ENCODE data around the gene PPIL1. TPM values are rescaled to one million over a fixed set of nuclear protein-coding genes. Genes with fewer than 3 reads are reported as not detected.
A peak's percentile ranks its signal among the peaks of the same experiment; 100 is the strongest.

The PPIL1 gene
- total RNA-seq, 2 donors from 2014 or later = 18.3 to 20.3 TPM

DNA sequence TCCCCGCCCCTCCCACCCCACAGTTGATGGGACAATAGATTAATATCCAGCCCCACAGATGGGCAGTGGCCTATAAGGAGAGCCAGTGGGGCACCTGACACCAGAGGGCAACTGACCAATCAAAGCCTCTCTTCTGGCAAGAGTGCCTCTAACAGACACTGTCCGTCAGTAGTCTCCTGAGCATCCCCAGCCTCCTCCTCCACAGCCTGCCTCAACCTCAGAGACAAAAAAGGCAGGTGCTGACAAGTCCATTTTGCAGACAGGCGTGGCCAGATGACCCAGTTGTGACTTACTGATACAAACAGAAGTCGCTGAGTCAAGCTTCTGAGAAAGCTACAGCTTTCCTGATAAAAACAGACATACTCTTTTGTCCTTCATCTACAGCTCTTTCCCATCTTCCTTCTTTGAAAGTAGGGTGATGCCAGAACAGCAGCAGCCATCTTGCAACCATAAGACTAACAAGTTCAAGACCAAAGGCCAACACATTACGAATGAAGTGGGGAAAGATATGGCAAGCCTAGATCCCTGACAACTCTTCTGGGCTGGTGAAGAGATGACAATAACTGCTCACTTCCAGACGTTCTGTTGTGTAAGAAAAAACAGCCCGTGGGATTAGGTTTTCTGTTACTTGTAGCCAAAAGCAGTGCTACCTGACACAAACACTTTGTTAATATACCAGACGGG, 12.3 kb downstream of the PPIL1 start:
- no peak for DNase-seq (ENCODE audit: low spot score)
- intact Hi-C loops (cut with DNase I) = no loop called here

DNA sequence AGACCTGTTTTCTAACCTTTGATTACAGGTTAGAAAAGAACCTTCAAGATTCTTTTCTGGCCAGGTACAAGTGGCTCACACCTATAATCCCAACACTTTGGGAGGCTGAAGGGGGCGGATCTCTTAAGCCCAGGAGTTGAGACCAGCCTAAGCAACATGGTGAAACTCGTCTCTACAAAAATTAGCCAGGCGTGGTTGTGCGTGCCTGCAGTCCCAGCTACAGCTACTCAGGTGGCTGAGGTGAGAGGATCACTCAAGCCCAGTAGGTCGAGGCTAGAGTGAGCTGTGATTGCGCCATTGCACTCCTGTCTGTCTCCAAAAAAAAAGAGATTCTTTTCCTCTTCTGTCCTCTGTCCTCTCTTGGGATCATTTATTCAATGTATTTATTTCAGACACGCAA, 14.5 kb downstream of the PPIL1 start:
- intact Hi-C loops (cut with DNase I) = no loop called here
- DNase-seq (ENCODE audit: low spot score) = no peak

DNA sequence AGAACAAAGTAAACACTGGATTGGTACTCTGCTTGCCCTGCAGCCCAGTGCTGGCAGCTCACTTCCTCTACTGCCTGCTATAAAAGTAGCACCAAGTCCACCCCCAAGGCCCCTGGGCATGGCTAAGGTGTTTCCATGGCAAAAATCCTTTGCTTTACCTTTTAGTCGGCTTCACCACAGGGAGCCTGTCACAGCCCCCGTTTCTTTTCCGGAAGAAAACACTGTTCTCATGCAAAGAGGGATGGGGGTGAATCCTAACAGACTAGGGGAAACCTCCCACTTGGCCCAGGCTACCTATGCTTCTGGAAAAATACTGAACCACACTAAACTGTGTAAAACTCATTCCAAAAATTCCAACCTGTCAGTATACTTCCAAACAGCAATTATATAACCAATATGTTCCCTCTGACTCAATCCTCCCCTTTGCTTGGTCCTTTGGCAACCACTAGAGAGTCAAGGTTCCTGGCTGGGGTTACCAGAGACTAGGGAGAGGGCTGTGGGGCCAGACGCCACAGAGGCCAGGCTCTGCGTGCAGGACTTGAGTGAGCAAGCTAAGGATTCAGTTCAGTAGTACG, 16.1 kb downstream of the PPIL1 start:
- intact Hi-C loops (cut with DNase I) = no loop called here
- no peak for DNase-seq (ENCODE audit: low spot score)

DNA sequence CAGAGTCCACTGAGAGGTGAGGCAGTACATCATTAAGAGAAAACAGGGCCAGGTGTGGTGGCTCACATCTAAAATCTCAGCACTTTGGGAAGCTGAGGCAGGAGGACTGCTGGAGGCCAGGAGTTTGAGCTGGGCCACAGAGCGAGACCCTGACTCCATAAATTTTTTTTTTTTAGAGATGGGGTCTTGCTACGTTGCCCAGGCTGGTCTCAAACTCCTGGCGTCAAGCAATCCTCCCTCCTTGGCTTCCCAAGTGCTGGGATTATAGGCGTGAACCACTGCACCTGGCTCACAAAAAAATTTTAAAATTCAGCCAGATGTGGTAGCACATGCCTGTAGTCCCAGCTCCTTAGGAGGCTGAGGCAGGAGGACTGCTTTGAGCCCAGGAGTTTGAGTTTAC, 17.3 kb downstream of the PPIL1 start:
- DNase-seq (ENCODE audit: low spot score) = no peak
- intact Hi-C loops (cut with DNase I) = no loop called here

DNA sequence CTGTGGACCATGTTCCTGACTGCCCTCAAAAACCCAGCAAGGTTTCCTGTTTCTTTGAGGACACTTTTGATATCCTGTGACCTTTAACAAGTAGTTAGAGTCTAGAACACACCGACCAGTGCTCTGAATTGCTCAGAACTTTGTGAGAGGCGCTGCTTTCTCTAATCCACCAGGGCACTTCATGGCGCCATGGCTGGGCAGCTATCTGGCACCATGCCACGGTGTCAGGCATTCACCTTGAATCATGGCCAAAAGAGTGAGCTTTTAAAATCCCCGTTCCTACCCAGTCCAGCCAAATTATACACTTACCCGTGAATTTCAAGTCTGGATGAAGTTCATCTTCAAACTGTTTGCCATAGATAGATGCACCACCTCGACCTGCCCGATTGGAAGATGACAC, 18.3 kb downstream of the PPIL1 start:
- no peak for DNase-seq (ENCODE audit: low spot score)
- intact Hi-C loops (cut with DNase I) = no loop called here

DNA sequence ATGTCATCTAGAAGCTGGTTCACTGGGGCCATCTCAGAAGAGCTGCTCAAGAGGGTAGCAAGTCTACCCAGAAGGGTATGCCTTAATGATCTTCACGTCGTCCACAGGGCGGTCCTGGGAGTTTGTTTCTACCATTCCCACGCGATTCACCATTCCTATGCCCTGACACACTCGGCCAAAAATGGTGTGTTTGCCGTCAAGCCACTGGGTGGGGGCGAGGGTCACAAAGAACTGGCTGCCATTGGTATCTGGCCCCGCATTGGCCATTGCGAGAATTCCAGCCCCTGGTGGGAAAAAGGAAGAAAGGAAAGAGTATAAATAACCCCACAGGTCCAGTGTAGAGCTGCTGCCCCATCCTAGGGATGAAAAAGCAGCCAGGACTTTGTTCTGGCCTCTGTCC, 18.9 kb downstream of the PPIL1 start:
- intact Hi-C loops (cut with DNase I) = no loop called here
- DNase-seq (ENCODE audit: low spot score) = no peak

DNA sequence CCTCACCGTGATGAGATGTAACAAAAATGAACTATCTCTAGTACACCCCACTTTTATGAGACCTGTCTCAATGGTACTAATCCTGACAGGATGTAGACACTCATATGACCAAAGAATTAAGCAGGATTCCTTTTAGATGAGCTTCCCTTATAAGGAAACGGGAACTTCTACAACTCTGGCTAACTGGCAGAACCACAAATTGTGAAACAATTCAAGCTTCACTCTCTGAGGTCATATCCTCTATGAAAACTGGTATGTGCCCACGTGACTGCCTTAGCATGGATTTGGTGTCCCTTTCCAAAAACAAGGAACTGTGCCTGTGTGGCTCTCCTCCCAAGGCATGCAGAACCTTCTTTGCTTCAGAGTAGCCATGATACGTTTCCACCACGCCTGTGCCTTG, 21.3 kb downstream of the PPIL1 start:
- intact Hi-C loops (cut with DNase I) = no loop called here
- no peak for DNase-seq (ENCODE audit: low spot score)

DNA sequence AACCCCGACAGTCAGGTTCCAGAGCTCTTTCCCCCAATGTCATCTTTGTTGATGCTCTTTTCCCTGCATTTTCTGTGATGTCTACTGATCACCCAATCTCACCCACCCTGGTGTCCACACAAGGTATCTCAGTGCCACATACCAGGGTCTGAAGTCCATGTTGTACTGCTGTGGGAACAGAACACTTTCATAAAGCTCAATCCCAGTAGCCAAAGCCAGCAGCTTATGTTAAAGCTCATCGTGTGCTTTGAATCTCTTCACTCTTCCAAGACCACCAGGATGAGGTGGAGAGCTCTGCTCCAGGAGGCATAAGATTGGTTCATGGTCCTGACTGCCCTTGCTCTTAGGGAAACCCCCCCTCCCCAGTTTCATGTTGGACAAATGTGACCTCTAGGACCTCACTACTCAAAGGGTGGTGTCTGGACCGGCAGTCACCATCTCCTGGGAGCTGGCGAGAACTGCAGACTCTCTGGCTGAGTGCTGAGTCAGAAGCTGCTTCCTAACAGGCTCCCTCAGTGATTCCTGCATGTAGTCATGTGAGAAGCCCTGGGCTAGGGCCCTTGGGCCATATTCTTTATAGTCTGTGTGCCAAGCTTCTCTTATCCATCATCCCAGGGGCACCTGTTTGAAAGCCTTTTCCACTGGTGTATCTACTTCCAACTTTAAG, 22.0 kb downstream of the PPIL1 start:
- DNase-seq (ENCODE audit: low spot score) = peak; percentile 86
- intact Hi-C loops (cut with DNase I) = no loop called here

DNA sequence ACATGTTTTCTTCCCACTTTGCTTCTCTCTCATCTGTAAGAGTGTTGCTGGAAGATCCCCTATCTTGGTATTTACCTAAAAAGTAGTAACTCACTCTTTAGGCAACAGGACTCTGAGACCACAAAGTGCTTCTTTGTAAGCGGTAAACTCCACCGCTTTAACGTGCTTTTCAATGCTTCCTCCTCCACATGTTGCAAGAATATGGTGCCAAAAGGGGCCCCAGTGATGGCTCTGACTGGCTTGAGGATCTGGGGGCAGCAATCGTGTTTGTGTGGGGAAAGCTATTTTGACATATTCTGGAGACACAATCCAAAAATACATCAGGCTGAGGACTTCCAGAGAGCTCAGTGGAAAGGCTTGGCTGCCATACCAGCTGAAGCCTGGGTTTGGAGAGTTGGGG, 23.0 kb downstream of the PPIL1 start:
- no peak for DNase-seq (ENCODE audit: low spot score)
- intact Hi-C loops (cut with DNase I) = loop anchor here in 1 of 2 donors (2.0 kb wide), 1 partner anchor 83 kb away; no protein-coding TSS in a partner anchor

DNA sequence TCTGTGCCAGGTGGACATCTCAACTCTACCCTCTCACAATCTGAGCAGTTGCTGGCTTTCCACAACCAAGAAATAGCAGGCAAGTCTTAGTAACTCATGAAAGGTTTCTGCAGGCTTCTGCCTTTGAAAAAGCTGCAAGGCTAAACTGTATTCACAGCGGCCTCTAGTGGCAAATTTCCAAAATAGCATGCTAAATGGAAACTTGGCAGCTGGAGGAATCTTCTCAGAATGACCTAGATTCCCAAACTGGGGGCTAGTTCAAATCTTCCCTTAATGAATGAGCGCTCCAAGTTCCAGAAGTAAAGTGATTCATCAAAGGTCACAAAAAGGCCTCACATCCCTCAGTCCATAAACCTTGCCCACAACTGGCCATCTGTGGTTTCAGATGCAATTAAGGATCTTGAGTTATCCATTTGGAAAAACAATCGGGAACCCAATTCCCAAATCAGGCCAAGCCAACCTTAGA, 23.4 kb downstream of the PPIL1 start:
- intact Hi-C loops (cut with DNase I) = loop anchor here in 1 of 2 donors (2.0 kb wide), 1 partner anchor 82 kb away; no protein-coding TSS in a partner anchor
- no peak for DNase-seq (ENCODE audit: low spot score)

DNA sequence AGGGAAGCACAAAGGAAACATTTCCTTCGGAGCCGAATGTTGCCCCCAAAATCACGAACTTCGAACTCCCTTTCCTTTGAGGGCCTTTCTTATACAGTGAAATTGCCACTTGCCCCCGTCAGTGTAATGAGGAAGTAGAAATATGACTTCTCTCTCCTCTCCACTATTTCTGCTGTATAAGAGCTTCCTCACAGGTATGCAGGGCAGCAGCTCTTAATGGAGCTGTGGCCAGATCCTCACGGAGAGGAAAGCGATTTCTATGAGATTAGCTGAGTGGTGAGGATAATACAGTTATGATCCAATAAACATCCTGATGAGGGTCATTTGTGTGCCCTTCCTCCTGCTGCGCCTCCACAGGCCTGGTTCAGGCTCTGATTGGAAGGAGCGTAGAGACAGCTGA, 24.6 kb downstream of the PPIL1 start:
- intact Hi-C loops (cut with DNase I) = loop anchor here in 1 of 2 donors (2.0 kb wide), 1 partner anchor 81 kb away; no protein-coding TSS in a partner anchor
- no peak for DNase-seq (ENCODE audit: low spot score)

DNA sequence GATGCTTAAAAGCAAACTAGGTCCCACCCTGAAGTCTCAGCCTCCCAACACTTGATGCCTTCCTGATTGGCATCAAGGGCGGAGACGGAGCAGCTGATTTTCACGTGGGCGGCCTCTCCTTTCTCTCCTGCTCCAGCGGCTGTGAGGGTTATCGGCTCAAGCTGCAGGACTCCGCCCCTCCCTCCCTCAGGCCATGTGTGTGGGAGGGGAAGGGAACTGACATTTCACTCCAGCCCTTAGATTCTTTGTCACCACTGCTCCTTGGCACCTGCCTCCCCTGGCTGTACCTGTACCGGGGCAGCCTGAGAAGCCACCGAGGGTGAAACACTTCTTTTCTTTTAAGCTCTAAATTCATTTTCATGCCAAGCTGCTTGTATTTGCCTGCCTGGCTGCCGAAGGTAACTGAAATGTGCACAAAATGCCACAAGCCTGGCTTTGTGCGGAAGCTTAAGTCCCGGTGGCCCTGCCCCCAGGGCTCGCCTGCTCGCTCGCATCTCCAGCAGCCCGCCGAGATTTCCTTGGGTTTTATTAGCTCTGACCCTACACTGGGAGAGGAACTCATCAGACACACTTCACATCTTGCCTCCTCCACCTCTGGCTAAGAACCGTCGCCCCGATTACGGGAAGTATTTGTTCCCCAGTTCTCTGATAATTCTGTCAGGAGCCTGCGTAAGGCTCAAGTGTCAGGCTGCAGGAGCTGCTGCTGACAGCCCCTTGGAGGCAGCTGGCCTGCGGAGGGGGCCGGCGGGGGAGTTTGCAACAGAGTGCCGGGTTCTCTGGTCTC, 25.8 kb downstream of the PPIL1 start:
- intact Hi-C loops (cut with DNase I) = no loop called here
- no peak for DNase-seq (ENCODE audit: low spot score)

DNA sequence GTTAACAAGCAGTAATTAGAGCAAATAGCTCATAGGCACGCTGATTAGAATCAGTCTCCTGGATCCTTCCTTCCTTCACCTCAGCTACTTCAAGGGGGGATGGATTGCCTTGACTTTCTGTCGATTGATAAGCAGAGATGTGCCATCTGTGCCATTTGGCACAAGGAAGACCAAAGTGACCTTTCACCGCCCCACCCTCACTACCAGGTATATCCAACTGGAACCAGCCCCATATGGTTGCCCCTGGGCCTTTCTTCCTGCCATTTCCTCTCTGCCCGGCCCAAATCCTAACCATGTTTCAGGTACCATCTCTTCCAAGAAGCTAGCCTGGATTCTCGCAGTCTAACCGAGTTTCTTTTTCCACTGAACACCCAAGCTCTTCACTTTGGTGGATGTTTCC, 26.6 kb downstream of the PPIL1 start:
- intact Hi-C loops (cut with DNase I) = no loop called here
- no peak for DNase-seq (ENCODE audit: low spot score)

DNA sequence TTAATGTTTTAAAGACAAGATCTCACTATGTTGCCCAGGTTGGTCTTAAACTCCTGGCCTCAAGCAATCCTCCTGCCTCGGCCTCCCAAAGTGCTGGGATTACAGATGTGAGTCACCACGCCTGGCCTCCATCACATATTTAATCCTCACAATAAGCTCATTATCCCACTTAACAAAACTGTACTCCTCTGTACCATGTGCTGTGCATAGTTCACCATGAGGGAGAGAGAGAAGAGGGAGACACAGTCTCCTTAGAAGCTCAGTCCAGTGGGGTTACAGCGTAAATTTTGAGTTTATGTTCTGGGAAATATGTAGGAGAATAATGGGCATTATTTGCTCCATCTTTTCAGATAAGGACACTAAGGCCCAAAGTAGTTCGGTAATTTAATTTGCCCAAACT, 27.5 kb downstream of the PPIL1 start:
- no peak for DNase-seq (ENCODE audit: low spot score)

DNA sequence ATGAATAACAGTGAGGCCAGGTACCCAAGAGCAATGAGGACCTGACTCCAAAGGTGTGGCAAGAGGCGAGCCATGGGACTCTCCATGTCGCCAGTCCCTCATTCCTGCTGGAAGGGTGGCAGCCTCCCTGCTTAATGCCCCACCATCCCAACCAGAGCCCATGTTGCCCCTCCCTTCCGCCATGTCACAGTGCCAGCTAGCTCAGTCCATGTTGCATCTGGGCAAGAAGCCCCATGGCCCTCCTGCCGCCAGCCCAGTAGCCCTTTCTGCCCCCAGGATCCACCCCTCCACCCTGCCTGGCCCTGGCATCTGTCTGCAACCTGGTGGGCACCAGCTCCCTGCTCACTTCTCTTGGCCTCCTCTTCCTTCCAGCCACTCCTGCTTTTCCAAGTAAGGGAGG, 29.4 kb downstream of the PPIL1 start:
- no peak for DNase-seq (ENCODE audit: low spot score)
- intact Hi-C loops (cut with DNase I) = no loop called here

More for the DNA sequence above, 27.5 kb downstream of the PPIL1 start:
- intact Hi-C loops (cut with DNase I) = no loop called here

DNA sequence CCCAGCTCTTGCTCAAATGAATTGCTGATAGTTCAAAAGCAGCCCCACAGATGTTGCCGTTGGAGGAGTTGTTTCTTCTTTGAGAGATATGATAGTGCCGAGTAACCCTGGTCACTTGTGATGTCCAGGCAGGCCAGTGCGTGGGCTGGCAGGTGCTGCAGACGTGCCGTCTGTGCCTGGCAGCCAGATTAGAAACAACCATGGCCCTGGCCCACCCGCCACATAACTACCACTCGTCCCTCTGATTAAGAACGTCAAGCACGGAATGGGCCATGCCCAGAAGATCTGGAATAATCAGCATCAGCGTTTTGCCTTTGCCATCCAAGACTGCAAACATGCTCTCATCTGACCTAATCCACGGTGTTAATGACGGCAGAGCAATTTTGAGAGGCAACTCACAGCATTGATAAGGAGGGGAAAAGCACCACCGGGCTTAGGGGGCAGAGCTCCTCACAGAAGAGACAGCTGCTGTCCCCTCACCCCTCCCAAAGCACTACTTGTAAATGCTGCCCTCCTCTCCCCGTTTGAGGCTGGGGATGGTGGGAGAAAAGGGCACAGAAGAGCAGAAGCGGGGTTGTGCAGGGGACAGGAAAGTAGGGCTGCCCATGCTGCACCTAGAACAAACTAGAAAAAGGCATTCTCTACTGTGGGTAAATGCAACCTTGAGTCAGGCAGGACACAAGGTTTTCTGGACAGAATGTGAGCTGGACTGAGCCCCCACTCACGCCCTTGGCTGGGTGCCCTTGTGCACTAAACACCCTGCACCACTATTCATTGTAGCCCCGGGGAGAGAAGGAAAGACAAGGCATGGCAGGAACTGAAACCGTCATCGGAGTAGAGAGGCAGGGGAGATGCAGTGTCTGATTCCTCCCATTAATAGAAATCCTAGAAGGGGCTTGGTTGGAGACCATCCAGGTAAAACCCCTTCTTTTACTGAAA, 30.1 kb downstream of the PPIL1 start:
- DNase-seq (ENCODE audit: low spot score) = peak; percentile 52
- intact Hi-C loops (cut with DNase I) = no loop called here

DNA sequence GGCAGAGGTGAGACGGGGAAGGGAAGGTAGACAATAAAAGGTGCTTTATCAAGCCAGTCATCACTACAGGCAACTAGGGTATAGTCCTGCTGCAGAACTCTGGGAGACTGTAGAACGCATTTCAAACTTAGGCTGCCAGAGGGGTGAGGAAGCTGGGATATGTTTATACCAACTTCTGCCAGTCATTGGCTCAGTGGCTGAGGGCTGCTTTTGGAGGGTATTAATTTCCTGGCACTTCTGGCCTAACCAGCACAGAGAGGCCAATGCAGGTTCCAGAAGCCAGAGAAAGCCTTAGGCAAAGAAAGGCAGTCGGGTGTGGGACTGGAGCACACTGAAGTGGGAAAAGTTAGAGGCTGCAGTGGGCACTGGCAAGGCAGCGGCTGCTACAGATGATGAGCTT, 31.4 kb downstream of the PPIL1 start:
- intact Hi-C loops (cut with DNase I) = no loop called here
- no peak for DNase-seq (ENCODE audit: low spot score)

DNA sequence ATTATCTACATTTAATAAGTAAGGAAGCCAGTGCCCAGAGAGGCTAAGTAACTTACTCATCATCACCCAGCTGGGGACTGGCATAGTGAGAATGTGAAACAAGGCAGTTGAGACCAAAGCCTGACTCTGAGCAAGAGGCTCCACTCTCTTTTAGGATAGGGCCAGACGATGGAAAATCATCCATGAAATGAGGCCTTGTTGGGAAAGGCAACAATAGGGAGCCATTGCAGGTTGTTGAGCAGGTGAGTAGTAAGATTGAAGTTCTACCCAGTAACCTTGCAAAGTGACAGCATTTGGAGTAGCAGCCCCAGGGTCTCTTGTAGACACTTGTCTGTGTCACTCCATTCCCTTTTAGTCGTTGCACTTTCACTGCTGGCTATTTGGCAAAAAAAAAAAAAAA, 32.8 kb downstream of the PPIL1 start:
- intact Hi-C loops (cut with DNase I) = no loop called here
- no peak for DNase-seq (ENCODE audit: low spot score)

Data from posterior vena cava (tissue), 2 donors.